ENCODE results near the gene AK6.

AK6 gene

DNA sequence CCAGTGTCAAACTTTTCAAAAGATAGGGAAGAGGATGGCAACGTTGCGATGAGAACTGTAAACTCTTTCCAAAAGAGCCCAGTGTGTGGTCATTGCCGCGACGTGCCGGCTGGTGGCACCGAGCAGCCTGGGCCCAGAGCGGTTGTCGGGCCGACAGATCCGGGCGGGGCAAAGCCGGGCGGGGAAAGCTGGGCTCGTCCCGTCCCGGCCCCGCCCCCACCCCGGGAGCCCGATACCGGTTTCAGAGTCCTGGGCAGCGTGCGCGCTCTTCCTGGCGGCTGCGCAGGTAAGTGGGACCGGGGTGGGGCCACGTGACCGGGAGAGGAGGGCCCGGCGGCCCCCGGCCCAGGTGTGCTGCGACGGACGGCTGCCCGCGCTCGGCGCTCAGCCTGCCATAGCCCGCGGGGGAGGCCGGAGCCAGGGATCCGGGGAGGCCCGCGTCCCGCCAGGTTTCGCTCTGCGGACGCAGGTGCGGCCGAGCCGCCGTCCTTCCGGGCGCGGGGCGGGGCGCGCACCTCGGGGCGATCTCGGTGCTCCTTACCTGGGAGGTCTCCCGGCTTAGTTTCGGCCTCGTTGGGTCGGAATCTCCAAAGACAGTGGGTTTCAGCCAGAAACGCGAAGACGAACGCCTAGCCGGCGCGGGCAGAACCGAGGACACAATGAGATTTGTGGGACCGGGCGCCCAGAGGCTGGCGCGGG, 45.7 kb upstream of the AK6 start, which contains the start of gene MARVELD2:
MARVELD2 (plus strand) TSS at position 232 of the 699 bp plus-strand sequence. CDS start 4,270 bp downstream, outside the sequence.
- DNase-seq (ENCODE audit: low read depth): no peak
- H3K4me3 ChIP-seq (ENCODE audit: low read depth, low read length): no peak within 1 kb of the TSS
- TF ChIP-seq, protein P1, sequence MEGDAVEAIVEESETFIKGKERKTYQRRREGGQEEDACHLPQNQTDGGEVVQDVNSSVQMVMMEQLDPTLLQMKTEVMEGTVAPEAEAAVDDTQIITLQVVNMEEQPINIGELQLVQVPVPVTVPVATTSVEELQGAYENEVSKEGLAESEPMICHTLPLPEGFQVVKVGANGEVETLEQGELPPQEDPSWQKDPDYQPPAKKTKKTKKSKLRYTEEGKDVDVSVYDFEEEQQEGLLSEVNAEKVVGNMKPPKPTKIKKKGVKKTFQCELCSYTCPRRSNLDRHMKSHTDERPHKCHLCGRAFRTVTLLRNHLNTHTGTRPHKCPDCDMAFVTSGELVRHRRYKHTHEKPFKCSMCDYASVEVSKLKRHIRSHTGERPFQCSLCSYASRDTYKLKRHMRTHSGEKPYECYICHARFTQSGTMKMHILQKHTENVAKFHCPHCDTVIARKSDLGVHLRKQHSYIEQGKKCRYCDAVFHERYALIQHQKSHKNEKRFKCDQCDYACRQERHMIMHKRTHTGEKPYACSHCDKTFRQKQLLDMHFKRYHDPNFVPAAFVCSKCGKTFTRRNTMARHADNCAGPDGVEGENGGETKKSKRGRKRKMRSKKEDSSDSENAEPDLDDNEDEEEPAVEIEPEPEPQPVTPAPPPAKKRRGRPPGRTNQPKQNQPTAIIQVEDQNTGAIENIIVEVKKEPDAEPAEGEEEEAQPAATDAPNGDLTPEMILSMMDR (IDR thresholded peaks at IDR 0.05; ENCODE audit: low read depth, low read length): no peak
- TF ChIP-seq, protein P2, sequence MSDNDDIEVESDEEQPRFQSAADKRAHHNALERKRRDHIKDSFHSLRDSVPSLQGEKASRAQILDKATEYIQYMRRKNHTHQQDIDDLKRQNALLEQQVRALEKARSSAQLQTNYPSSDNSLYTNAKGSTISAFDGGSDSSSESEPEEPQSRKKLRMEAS (IDR thresholded peaks at IDR 0.05; ENCODE audit: low read depth, low read length): no peak
- TF ChIP-seq MYC (IDR thresholded peaks at IDR 0.05; ENCODE audit: low read depth, low read length) (no peak), POLR2A (IDR thresholded peaks at IDR 0.05; ENCODE audit: extremely low read depth, insufficient read length) (no peak)

DNA sequence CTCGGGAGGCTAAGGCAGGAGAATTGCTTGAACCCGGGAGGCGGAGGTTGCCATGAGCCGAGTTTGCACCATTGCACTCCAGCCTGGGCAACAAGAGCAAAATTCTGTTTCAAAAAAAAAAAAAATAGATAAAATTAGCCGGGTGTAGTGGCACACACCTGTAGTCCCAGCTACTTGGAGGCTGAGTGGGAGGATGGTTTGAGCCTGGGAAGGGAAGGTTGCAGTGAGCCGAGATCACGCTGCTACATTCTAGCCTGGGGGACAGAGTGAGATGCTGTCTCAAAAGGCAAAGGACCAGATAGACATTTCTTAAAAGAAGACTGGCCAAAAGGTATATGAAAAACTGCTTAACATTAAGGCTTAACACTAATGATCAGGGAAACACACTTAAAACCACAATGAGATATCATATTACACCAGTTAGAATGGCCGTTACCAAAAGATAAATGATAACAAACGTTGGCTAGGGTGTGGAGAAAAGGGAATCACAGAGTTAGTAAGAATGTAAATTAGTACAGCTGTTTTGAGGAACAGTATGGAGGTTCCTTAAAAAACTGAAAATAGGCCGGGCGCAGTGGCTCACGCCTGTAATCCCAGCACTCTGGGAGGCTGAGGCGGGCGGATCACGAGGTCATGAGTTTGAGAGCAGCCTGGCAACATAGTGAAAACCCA, 35.5 kb upstream of the AK6 start:
- no peak overlapping the region for H3K4me3 ChIP-seq (ENCODE audit: low read depth, low read length)
- DNase-seq (ENCODE audit: low read depth): no peak
- TF ChIP-seq, protein P1 (IDR thresholded peaks at IDR 0.05; ENCODE audit: low read depth, low read length): no peak
- TF ChIP-seq, protein P2 (IDR thresholded peaks at IDR 0.05; ENCODE audit: low read depth, low read length): no peak
- no peak for TF ChIP-seq MYC (IDR thresholded peaks at IDR 0.05; ENCODE audit: low read depth, low read length)
- no peak for TF ChIP-seq POLR2A (IDR thresholded peaks at IDR 0.05; ENCODE audit: extremely low read depth, insufficient read length)

DNA sequence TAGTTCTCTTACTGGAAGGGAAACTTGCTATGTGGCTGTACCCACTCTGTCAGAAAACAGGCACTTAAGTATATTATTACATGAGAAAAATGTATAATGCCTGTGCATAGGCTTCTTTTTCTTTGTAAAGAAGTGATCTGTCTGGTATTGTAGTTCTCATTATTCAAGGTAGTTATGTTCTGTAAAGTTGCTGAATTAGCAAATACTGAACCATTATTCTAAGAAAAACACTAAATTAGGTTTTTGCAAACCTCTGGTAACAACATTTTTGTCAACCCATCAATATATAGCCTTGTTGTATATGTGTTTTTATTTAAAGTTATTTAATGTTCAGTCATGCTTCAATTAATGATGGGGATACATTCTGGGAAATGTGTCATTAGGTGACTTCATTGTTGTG, 9.1 kb upstream of the AK6 start:
- TF ChIP-seq MYC (IDR thresholded peaks at IDR 0.05; ENCODE audit: low read depth, low read length): no peak
- TF ChIP-seq POLR2A (IDR thresholded peaks at IDR 0.05; ENCODE audit: extremely low read depth, insufficient read length): no peak
- TF ChIP-seq, protein P1 (IDR thresholded peaks at IDR 0.05; ENCODE audit: low read depth, low read length): no peak
- TF ChIP-seq, protein P2 (IDR thresholded peaks at IDR 0.05; ENCODE audit: low read depth, low read length): no peak
- no peak overlapping the region for H3K4me3 ChIP-seq (ENCODE audit: low read depth, low read length)
- no peak for DNase-seq (ENCODE audit: low read depth)

DNA sequence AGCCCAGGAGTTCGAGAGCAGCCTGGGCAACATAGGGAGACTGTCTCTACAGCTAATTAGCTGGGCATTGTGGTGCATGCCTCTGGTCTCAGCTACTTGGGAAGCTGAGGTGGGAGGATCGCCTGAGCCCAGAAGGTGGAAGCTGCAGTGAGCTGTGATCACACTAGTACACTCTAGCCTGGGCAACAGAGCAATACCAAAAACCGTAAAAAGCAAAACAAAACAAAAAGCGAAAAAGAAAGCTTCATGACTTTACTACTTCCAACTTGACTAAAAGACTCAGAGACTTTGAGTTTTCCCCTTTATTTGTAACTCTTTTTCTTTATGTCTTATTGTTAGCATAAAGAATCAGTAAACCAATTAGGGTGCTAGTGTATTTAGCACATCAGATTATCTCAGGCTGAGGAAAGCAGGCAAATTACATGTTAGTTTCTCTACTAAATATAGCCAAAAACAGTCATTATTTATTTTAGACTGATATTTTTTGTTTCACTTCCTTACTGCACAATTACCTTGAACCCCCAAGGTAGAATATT, 5.7 kb upstream of the AK6 start:
- H3K4me3 ChIP-seq (ENCODE audit: low read depth, low read length): no peak overlapping the region
- no peak for DNase-seq (ENCODE audit: low read depth)
- TF ChIP-seq, protein P1 (IDR thresholded peaks at IDR 0.05; ENCODE audit: low read depth, low read length): no peak

DNA sequence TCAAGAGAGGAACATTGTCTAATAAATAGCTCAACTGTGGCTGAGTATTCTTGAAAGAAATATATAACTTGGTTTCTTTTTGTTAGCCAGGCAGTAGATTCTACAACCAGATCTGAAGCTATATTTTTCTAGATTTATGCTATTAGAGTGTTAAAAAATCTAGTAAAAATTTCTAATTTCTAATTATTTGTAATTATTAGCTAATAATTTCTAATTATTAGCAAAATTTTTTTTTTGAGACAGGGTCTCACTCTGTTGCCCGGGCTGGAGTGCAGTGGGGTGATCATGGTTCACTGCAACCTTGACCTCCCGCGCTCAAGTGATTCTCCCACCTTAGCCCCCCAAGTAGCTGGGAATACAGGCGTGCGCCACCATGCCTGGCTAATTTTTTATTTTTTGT, 3.1 kb upstream of the AK6 start:
- H3K4me3 ChIP-seq (ENCODE audit: low read depth, low read length): peak overlapping the region; percentile 82
- no peak for DNase-seq (ENCODE audit: low read depth)

DNA sequence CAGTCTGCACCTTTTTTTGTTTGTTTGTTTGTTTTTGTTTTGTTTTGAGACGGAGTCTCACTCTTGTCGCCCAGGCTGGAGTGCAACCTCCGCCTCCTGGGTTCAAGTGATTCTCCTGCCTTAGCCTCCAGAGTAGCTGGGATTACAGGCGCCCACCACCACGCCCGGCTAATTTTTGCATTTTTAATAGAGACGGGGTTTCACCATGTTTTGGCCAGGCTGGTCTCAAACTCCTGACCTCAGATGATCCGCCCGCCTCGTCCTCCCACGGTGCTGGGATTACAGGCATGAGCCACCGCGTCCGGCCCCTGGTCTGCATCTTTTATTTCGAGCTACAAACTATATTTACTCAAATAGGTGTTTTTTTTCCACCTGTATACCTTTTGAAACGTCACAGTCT, 1.0 kb upstream of the AK6 start:
- DNase-seq (ENCODE audit: low read depth): peak; percentile 33

More for the DNA sequence above, 3.1 kb upstream of the AK6 start:
- no peak for TF ChIP-seq POLR2A (IDR thresholded peaks at IDR 0.05; ENCODE audit: extremely low read depth, insufficient read length)
- no peak for TF ChIP-seq MYC (IDR thresholded peaks at IDR 0.05; ENCODE audit: low read depth, low read length)
- TF ChIP-seq, protein P1 (IDR thresholded peaks at IDR 0.05; ENCODE audit: low read depth, low read length): no peak
- TF ChIP-seq, protein P2 (IDR thresholded peaks at IDR 0.05; ENCODE audit: low read depth, low read length): no peak

More for the DNA sequence above, 1.0 kb upstream of the AK6 start:
- H3K4me3 ChIP-seq (ENCODE audit: low read depth, low read length): peak overlapping the region; percentile 82

All from NB4 (cell line).